HEK293 (cell line): Measurements from ENCODE around the gene ZNF484.
A peak's percentile ranks its signal among the peaks of the same experiment; 100 is the strongest.

Source experiments
- CTCF ChIA-PET: fragments of 350-600 bp; formaldehyde crosslinking; extraction: SDS; loops from one replicate; lab custom pipeline; 2021; ENCODE audit warnings: antibody characterized with exemption; lab: Yijun Ruan, JAX
- POLR2A ChIA-PET: fragments of 300-600 bp; formaldehyde crosslinking; extraction: SDS; loops from one replicate; lab custom pipeline; 2020; ENCODE audit warnings: antibody characterized with exemption, inconsistent platforms; lab: Yijun Ruan, JAX
- H3K27ac ChIP-seq: fragments of 200-500 bp; sonication (Bioruptor generic); 2 replicates; pipeline ENCODE4 v1.5.1; 2014; ENCODE audit warnings: low read depth, low read length, control low read depth, inconsistent platforms; ENCODE audit errors: extremely low read depth
- H3K36me3 ChIP-seq, 2 experiments: fragments of 200-500 bp in 1 of 2; sonication (Bioruptor generic) in 1 of 2; 1 replicate in 1 of 2; 2 replicates in 1 of 2; pipeline ENCODE4 v1.5.1; 2014 to 2017; ENCODE audit warnings: inconsistent platforms in 2 of 2, low read length in 2 of 2; ENCODE audit not compliant: control insufficient read depth in 2 of 2, insufficient read depth in 1 of 2
- H3K4me1 ChIP-seq: fragments of 200-500 bp; sonication (Bioruptor generic); 2 replicates; pipeline ENCODE4 v1.5.1; 2014; ENCODE audit warnings: mild to moderate bottlenecking, low read length, inconsistent platforms; ENCODE audit not compliant: control insufficient read depth, insufficient read depth
- H3K4me3 ChIP-seq: 2 replicates; pipeline ENCODE4 v1.5.1; 2011; ENCODE audit warnings: low read depth, mild to moderate bottlenecking, control low read depth, low read length, moderate library complexity
- H3K9me3 ChIP-seq: fragments of 200-500 bp; sonication (Bioruptor generic); 2 replicates; pipeline ENCODE4 v1.5.1; 2014; ENCODE audit warnings: low read depth, low read length, inconsistent platforms; ENCODE audit not compliant: control insufficient read depth, insufficient read depth
- GLIS2 ChIP-seq: fragments of 450-650 bp; formaldehyde crosslinking; IDR thresholded peaks from 2 replicates; pipeline ENCODE4 v1.5.1; 2016; ENCODE audit warnings: missing biosample characterization, missing genetic modification characterization
- HIC1 ChIP-seq: fragments of 450-650 bp; formaldehyde crosslinking; IDR thresholded peaks from 2 replicates; pipeline ENCODE4 v1.5.1; 2016; ENCODE audit warnings: missing biosample characterization, missing genetic modification characterization
- KLF9 ChIP-seq: fragments of 450-650 bp; formaldehyde crosslinking; IDR thresholded peaks from 2 replicates; pipeline ENCODE4 v1.5.1; 2016; ENCODE audit warnings: missing biosample characterization, missing genetic modification characterization, low read depth
- MZF1 ChIP-seq: fragments of 450-650 bp; formaldehyde crosslinking; IDR thresholded peaks from 2 replicates; pipeline ENCODE4 v1.5.1; 2017; ENCODE audit warnings: missing biosample characterization, missing genetic modification characterization, borderline replicate concordance
- ZFP41 ChIP-seq: fragments of 450-650 bp; formaldehyde crosslinking; IDR thresholded peaks from 2 replicates; pipeline ENCODE4 v1.5.1; 2016; ENCODE audit warnings: missing biosample characterization, missing genetic modification characterization, borderline replicate concordance
- ZFP69B ChIP-seq: fragments of 450-650 bp; formaldehyde crosslinking; IDR thresholded peaks from 2 replicates; pipeline ENCODE4 v1.5.1; 2016; ENCODE audit warnings: missing biosample characterization, missing genetic modification characterization
- ZNF155 ChIP-seq: fragments of 450-650 bp; formaldehyde crosslinking; IDR thresholded peaks from 2 replicates; pipeline ENCODE4 v1.5.1; 2016; ENCODE audit warnings: missing biosample characterization, missing genetic modification characterization
- ZNF174 ChIP-seq: fragments of 450-650 bp; formaldehyde crosslinking; IDR thresholded peaks from 2 replicates; pipeline ENCODE4 v1.5.0; 2017; ENCODE audit warnings: missing biosample characterization, mild to moderate bottlenecking, missing genetic modification characterization
- ZNF175 ChIP-seq: fragments of 450-650 bp; formaldehyde crosslinking; IDR thresholded peaks from 2 replicates; pipeline ENCODE4 v1.5.1; 2016; ENCODE audit warnings: missing biosample characterization, missing genetic modification characterization
- ZNF184 ChIP-seq: fragments of 450-650 bp; IDR thresholded peaks from 2 replicates; pipeline ENCODE4 v1.5.1; 2018; ENCODE audit warnings: missing biosample characterization, mild to moderate bottlenecking, missing genetic modification characterization
- ZNF202 ChIP-seq: fragments of 450-650 bp; formaldehyde crosslinking; IDR thresholded peaks from 2 replicates; pipeline ENCODE4 v1.5.1; 2016; ENCODE audit warnings: missing biosample characterization, missing genetic modification characterization, borderline replicate concordance
- ZNF221 ChIP-seq: fragments of 450-650 bp; formaldehyde crosslinking; IDR thresholded peaks from 2 replicates; pipeline ENCODE4 v1.5.1; 2017; ENCODE audit warnings: missing biosample characterization, missing genetic modification characterization, borderline replicate concordance
- ZNF239 ChIP-seq: fragments of 450-650 bp; formaldehyde crosslinking; IDR thresholded peaks from 2 replicates; pipeline ENCODE4 v1.5.1; 2016; ENCODE audit warnings: missing biosample characterization, missing genetic modification characterization
- ZNF280D ChIP-seq: fragments of 450-650 bp; formaldehyde crosslinking; IDR thresholded peaks from 2 replicates; pipeline ENCODE4 v1.5.1; 2016; ENCODE audit warnings: missing biosample characterization, missing genetic modification characterization
- ZNF335 ChIP-seq: fragments of 450-650 bp; formaldehyde crosslinking; conservative IDR thresholded peaks from 2 replicates; pipeline ENCODE4 v1.5.1; 2016; ENCODE audit warnings: missing biosample characterization, missing genetic modification characterization
- ZNF473 ChIP-seq: fragments of 450-650 bp; formaldehyde crosslinking; IDR thresholded peaks from 2 replicates; pipeline ENCODE4 v1.5.1; 2017; ENCODE audit warnings: missing biosample characterization, missing genetic modification characterization
- ZNF529 ChIP-seq: fragments of 450-650 bp; formaldehyde crosslinking; IDR thresholded peaks from 2 replicates; pipeline ENCODE4 v1.5.1; 2017; ENCODE audit warnings: missing genetic modification characterization, missing biosample characterization; ENCODE audit not compliant: insufficient replicate concordance
- ZNF544 ChIP-seq: fragments of 450-650 bp; formaldehyde crosslinking; IDR thresholded peaks from 2 replicates; pipeline ENCODE4 v1.5.0; 2017; ENCODE audit warnings: missing biosample characterization, missing genetic modification characterization
- ZNF555 ChIP-seq: fragments of 450-650 bp; formaldehyde crosslinking; conservative IDR thresholded peaks from 2 replicates; pipeline ENCODE4 v1.5.1; 2017; ENCODE audit warnings: missing biosample characterization, mild to moderate bottlenecking, missing genetic modification characterization, inconsistent platforms
- ZNF580 ChIP-seq: fragments of 450-650 bp; formaldehyde crosslinking; IDR thresholded peaks from 2 replicates; pipeline ENCODE4 v1.5.1; 2016; ENCODE audit warnings: missing biosample characterization, missing genetic modification characterization
- ZNF76 ChIP-seq: fragments of 450-650 bp; formaldehyde crosslinking; IDR thresholded peaks from 2 replicates; pipeline ENCODE4; 2016; ENCODE audit warnings: low read depth, missing biosample characterization, missing genetic modification characterization, borderline replicate concordance
- ZNF843 ChIP-seq: fragments of 450-650 bp; formaldehyde crosslinking; IDR thresholded peaks from 2 replicates; pipeline ENCODE4 v1.5.1; 2016; ENCODE audit warnings: missing biosample characterization, missing genetic modification characterization
- TF ChIP-seq, protein P1 (sequence below): fragments of 450-650 bp; formaldehyde crosslinking; IDR thresholded peaks from 2 replicates; pipeline ENCODE4 v1.5.1; 2016; ENCODE audit warnings: missing biosample characterization, missing genetic modification characterization, low read depth
- TF ChIP-seq, protein P2 (sequence below): fragments of 450-650 bp; formaldehyde crosslinking; IDR thresholded peaks from 2 replicates; pipeline ENCODE4 v1.5.1; 2016; ENCODE audit warnings: missing biosample characterization, missing genetic modification characterization, low read depth
- TF ChIP-seq, protein P3 (sequence below): sonication (generic); formaldehyde crosslinking; IDR thresholded peaks from 2 replicates; pipeline ENCODE4 v1.8.1; 2022; ENCODE audit warnings: mild to moderate bottlenecking, moderate library complexity, missing genetic modification reagents
- TF ChIP-seq, protein P4 (sequence below): fragments of 450-650 bp; formaldehyde crosslinking; IDR thresholded peaks from 2 replicates; pipeline ENCODE4 v1.5.1; 2016; ENCODE audit warnings: missing biosample characterization, missing genetic modification characterization

ZNF484 gene

DNA sequence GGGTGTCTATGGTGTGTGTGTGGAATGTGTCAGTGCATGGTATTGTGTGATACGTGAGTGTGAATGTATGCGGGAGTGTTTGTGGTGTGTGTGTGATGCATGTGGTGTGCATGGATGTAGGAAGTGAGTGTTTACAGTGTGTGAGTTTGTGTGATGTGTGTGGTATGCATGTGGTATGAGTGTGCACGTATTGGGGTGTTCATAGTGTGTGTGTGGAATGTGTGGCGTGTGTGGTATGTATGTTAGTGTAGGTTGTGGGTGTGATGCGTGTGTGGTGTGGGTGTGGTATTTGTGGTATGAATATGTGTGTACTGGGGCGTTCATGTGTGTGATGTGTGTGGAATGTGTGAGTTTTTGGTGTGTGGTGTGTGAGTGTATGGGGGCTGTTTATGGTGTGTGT is 73.1 kb downstream of the ZNF484 start (continued):
- peak; percentile 21; the same call in 1 of the 2 replicates for TF ChIP-seq KLF9
- no peak for TF ChIP-seq ZNF76 (tag by site-specific recombination)
- TF ChIP-seq ZFP41 (tag by site-specific recombination): no peak
- no peak for TF ChIP-seq ZNF544 (tag by site-specific recombination)
- no peak for TF ChIP-seq ZNF184 (tag by site-specific recombination)
- TF ChIP-seq, protein P1, sequence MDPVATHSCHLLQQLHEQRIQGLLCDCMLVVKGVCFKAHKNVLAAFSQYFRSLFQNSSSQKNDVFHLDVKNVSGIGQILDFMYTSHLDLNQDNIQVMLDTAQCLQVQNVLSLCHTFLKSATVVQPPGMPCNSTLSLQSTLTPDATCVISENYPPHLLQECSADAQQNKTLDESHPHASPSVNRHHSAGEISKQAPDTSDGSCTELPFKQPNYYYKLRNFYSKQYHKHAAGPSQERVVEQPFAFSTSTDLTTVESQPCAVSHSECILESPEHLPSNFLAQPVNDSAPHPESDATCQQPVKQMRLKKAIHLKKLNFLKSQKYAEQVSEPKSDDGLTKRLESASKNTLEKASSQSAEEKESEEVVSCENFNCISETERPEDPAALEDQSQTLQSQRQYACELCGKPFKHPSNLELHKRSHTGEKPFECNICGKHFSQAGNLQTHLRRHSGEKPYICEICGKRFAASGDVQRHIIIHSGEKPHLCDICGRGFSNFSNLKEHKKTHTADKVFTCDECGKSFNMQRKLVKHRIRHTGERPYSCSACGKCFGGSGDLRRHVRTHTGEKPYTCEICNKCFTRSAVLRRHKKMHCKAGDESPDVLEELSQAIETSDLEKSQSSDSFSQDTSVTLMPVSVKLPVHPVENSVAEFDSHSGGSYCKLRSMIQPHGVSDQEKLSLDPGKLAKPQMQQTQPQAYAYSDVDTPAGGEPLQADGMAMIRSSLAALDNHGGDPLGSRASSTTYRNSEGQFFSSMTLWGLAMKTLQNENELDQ (tag by site-specific recombination): no peak
- TF ChIP-seq, protein P2, sequence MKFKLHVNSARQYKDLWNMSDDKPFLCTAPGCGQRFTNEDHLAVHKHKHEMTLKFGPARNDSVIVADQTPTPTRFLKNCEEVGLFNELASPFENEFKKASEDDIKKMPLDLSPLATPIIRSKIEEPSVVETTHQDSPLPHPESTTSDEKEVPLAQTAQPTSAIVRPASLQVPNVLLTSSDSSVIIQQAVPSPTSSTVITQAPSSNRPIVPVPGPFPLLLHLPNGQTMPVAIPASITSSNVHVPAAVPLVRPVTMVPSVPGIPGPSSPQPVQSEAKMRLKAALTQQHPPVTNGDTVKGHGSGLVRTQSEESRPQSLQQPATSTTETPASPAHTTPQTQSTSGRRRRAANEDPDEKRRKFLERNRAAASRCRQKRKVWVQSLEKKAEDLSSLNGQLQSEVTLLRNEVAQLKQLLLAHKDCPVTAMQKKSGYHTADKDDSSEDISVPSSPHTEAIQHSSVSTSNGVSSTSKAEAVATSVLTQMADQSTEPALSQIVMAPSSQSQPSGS (tag by site-specific recombination): no peak
- TF ChIP-seq ZNF529 (tag by site-specific recombination): no peak
- no peak for TF ChIP-seq ZNF843 (tag by site-specific recombination)

DNA sequence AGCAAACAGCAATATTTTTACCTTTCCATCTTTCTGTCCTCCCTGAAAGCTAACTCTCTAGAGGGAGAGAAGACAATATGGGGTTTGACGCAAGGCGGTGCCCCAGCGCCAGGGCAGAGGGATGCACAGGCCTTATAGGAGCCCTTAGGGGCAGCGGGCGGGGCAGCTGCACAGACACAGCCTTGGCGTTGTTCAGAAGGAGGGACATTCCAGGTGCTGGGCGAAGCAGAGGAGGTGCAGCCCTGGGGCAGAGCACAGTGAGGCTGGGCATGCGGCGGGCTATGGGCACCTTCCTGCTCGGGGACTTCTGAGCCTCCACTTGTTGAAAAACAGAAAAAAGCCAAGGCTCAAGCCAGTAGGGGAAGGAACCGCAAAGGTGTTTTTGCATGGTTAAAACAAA is 79.5 kb downstream of the ZNF484 start:
- CTCF ChIA-PET: interaction anchor here (0.6 to 1.4 kb wide), 2 partner anchors 82 to 279 kb away, joined by 4 to 5 read pairs; no protein-coding TSS in a partner anchor
- no peak for TF ChIP-seq ZNF239
- TF ChIP-seq ZNF202 (tag by site-specific recombination): no peak
- no peak for TF ChIP-seq ZNF280D (tag by site-specific recombination)
- TF ChIP-seq ZFP69B: no peak
- no peak for TF ChIP-seq ZNF473 (tag by site-specific recombination)
- no peak for TF ChIP-seq ZNF555 (tag by site-specific recombination)
- no peak for TF ChIP-seq MZF1 (tag by site-specific recombination)
- no peak for TF ChIP-seq HIC1 (tag by site-specific recombination)
- TF ChIP-seq ZNF580 (tag by site-specific recombination): no peak
- no peak for TF ChIP-seq GLIS2 (tag by site-specific recombination)
- TF ChIP-seq KLF9: no peak
- TF ChIP-seq, protein P3, sequence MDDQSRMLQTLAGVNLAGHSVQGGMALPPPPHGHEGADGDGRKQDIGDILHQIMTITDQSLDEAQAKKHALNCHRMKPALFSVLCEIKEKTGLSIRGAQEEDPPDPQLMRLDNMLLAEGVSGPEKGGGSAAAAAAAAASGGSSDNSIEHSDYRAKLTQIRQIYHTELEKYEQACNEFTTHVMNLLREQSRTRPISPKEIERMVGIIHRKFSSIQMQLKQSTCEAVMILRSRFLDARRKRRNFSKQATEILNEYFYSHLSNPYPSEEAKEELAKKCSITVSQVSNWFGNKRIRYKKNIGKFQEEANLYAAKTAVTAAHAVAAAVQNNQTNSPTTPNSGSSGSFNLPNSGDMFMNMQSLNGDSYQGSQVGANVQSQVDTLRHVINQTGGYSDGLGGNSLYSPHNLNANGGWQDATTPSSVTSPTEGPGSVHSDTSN (CRISPR knock-in tag): no peak
- TF ChIP-seq, protein P4, sequence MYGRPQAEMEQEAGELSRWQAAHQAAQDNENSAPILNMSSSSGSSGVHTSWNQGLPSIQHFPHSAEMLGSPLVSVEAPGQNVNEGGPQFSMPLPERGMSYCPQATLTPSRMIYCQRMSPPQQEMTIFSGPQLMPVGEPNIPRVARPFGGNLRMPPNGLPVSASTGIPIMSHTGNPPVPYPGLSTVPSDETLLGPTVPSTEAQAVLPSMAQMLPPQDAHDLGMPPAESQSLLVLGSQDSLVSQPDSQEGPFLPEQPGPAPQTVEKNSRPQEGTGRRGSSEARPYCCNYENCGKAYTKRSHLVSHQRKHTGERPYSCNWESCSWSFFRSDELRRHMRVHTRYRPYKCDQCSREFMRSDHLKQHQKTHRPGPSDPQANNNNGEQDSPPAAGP: no peak
- TF ChIP-seq ZNF335: no peak
- no peak for TF ChIP-seq ZNF221
- no peak for TF ChIP-seq ZNF175 (tag by site-specific recombination)
- no peak for TF ChIP-seq ZNF155 (tag by site-specific recombination)
- no peak for TF ChIP-seq ZNF174
- TF ChIP-seq, all 188 proteins: peak for 0
- Histone ChIP-seq H3K9me3 (no peaks in the 10 kb centered on the region), H3K4me3 (no peak overlapping the region), H3K36me3 (no peaks in the 10 kb centered on the region), H3K4me1 (no peaks in the 10 kb centered on the region), H3K27ac (no peak overlapping the region)
- POLR2A ChIA-PET: no interaction called here
